H54 (cell line): Measurements from ENCODE around the gene SLC44A5.
"Not testable (repeated sequence)": the region's sequence is repeated elsewhere in the genome, so short reads cannot be mapped to it uniquely, and the experiment has no call there.

Experiments
- DNase-seq: peaks from one replicate; pipeline ENCODE4 v3.0.0; 2011; ENCODE audit warnings: low spot score, mixed read lengths; ENCODE audit not compliant: insufficient read length
- FAIRE-seq: peaks from 3 replicates; lab custom pipeline; 2011; peaks lifted over from hg19 to GRCh38; lab: Jason Lieb, UNC
- POLR2A ChIP-seq: IDR thresholded peaks from 2 replicates; pipeline ENCODE4 v1.6.1; 2011; ENCODE audit warnings: low read depth, mild to moderate bottlenecking, low read length

Gene SLC44A5

GRCh38 chr1:75431843-75432242 lies 179.1 kb downstream of the SLC44A5 start:
- DNase-seq = no peak
- TF ChIP-seq POLR2A = no peak
- FAIRE-seq = no peak

GRCh38 chr1:75430526-75430925 lies 180.4 kb downstream of the SLC44A5 start:
- FAIRE-seq = no peak
- TF ChIP-seq POLR2A = no peak
- no peak for DNase-seq

GRCh38 chr1:75426688-75427087 lies 184.2 kb downstream of the SLC44A5 start:
- no peak for TF ChIP-seq POLR2A
- no peak for FAIRE-seq

GRCh38 chr1:75425001-75425650 lies 185.8 kb downstream of the SLC44A5 start:
- DNase-seq (no peak), FAIRE-seq (no peak)
- TF ChIP-seq POLR2A = no peak

More at GRCh38 chr1:75426688-75427087, 184.2 kb downstream of the SLC44A5 start:
- DNase-seq = no peak

GRCh38 chr1:75423616-75424015 lies 187.3 kb downstream of the SLC44A5 start:
- TF ChIP-seq POLR2A = no peak
- DNase-seq = no peak
- FAIRE-seq = no peak

GRCh38 chr1:75423136-75423535 lies 187.8 kb downstream of the SLC44A5 start:
- DNase-seq = no peak
- no peak for FAIRE-seq
- TF ChIP-seq POLR2A = no peak

- DNase-seq (no peak), FAIRE-seq (no peak)
- TF ChIP-seq POLR2A = no peak
These were observed 189.5 kb downstream of the SLC44A5 start for GRCh38 chr1:75421371-75421770.

GRCh38 chr1:75415187-75415586 lies 195.7 kb downstream of the SLC44A5 start:
- DNase-seq (no peak), FAIRE-seq (no peak)
- TF ChIP-seq POLR2A = no peak

- no peak for DNase-seq
- no peak for FAIRE-seq
- TF ChIP-seq POLR2A = no peak
These were observed 198.3 kb downstream of the SLC44A5 start for GRCh38 chr1:75412616-75413015.

GRCh38 chr1:75404681-75405080 lies 206.2 kb downstream of the SLC44A5 start:
- FAIRE-seq = not testable (repeated sequence)

GRCh38 chr1:75403147-75403646 lies 207.7 kb downstream of the SLC44A5 start:
- not testable (repeated sequence) for FAIRE-seq, DNase-seq

More at GRCh38 chr1:75404681-75405080, 206.2 kb downstream of the SLC44A5 start:
- DNase-seq = not testable (repeated sequence)

- TF ChIP-seq POLR2A = no peak
- DNase-seq = no peak
These were observed 210.2 kb downstream of the SLC44A5 start for GRCh38 chr1:75400716-75401115.

GRCh38 chr1:75396745-75397144 lies 214.2 kb downstream of the SLC44A5 start:
- DNase-seq (no peak), FAIRE-seq (no peak)
- no peak for TF ChIP-seq POLR2A

More at GRCh38 chr1:75400716-75401115, 210.2 kb downstream of the SLC44A5 start:
- no peak for FAIRE-seq

- no peak for DNase-seq
- TF ChIP-seq POLR2A = no peak
- FAIRE-seq = no peak
These were observed 214.7 kb downstream of the SLC44A5 start for GRCh38 chr1:75396260-75396659.
